ENCODE data around the gene DTNB. TPM values are rescaled to one million over a fixed set of nuclear protein-coding genes. Genes with fewer than 3 reads are reported as not detected.

The DTNB gene
- total and polyA plus RNA-seq, 10 of the 15 experiments (the other 5 are each of a cell fraction or from before 2014, with no cell fraction given) = 4.5 to 30.6 (median 11.9) TPM

- WGBS (ENCODE audit: insufficient coverage, insufficient replicate concordance, low lambda C conversion rate, missing lambda C conversion rate) = 95% methylated on average over 3 of the region's 3 CpGs
- TF ChIP-seq NKRF (conservative IDR thresholded peaks at IDR 0.05) (no peak), KAT2A (conservative IDR thresholded peaks at IDR 0.05; ENCODE audit: control insufficient read depth, low read depth, low read length) (no peak), BMI1 (IDR thresholded peaks at IDR 0.05; ENCODE audit: borderline replicate concordance) (no peak), FOXM1 (IDR thresholded peaks at IDR 0.05; ENCODE audit: low read depth, low read length) (no peak), ZNF24 (IDR thresholded peaks at IDR 0.05) (no peak), ZBED1 (IDR thresholded peaks at IDR 0.05; ENCODE audit: borderline replicate concordance) (no peak), DPF2 (IDR thresholded peaks at IDR 0.05) (no peak)
- in situ Hi-C loops (cut with MboI) (no loop called here), intact Hi-C loops (cut with micrococcal nuclease; ENCODE audit: unreplicated experiment) (no loop called here)
- no peak for FAIRE-seq
- Histone ChIP-seq H3K27me3 (replicated peaks in 1 of 2; ENCODE audit: control insufficient read depth in 2 of 2, insufficient read depth in 2 of 2, low read length in 1 of 2) (no peaks in the 10 kb centered on the region), H3K9me3 (replicated peaks; ENCODE audit: control insufficient read depth, insufficient read depth, low read length) (no peaks in the 10 kb centered on the region), H3K4me3 (no peak overlapping the region), H3K4me1 (ENCODE audit: control insufficient read depth, insufficient read depth, low read length) (no peaks in the 10 kb centered on the region), H4K20me1 (ENCODE audit: control insufficient read depth, insufficient read depth) (no peaks in the 10 kb centered on the region), H3K36me3 (ENCODE audit: control insufficient read depth in 2 of 2, insufficient read depth in 2 of 2, low read length in 1 of 2) (no peaks in the 10 kb centered on the region), H2AFZ (ENCODE audit: control insufficient read depth, low read depth, low read length) (no peak overlapping the region), H3K9ac (ENCODE audit: control insufficient read depth, insufficient read depth, low read length) (no peak overlapping the region), H3K4me2 (ENCODE audit: control insufficient read depth, insufficient read depth) (no peak overlapping the region), H3K27ac (ENCODE audit: control insufficient read depth, insufficient read depth) (no peak overlapping the region), H3K79me2 (ENCODE audit: control insufficient read depth, insufficient read depth, low read length) (no peaks in the 10 kb centered on the region)
- ChIA-PET SMC1A (ENCODE audit: uncharacterized antibody, unreplicated experiment) (interaction anchor here (0.6 to 2.0 kb wide), 10 partner anchors 8 to 339 kb away, joined by 3 to 7 read pairs (median 3); no protein-coding TSS in a partner anchor), POLR2A (interaction anchor here (1.2 kb wide), 1 partner anchor 16 kb away, joined by 3 read pairs; no protein-coding TSS in a partner anchor), CTCF (no interaction called here), RAD21 (ENCODE audit: unreplicated experiment) (interaction anchor here (0.7 kb wide), 1 partner anchor 89 kb away, joined by 3 read pairs; no protein-coding TSS in a partner anchor)
- DNase-seq (ENCODE audit: low read depth, low spot score) = no peak
- ATAC-seq = no peak
- no TSS peak for BruUV-seq (replicated peaks)
Observed at GRCh38 chr2:25505182-25505581, 168.2 kb downstream of the DTNB start.

Measured in GM12878 (cell line).